ENCODE measurements around the gene LRRC25. TPM values are rescaled to one million over a fixed set of nuclear protein-coding genes. Genes with fewer than 3 reads are reported as not detected.

Gene LRRC25
- total and polyA plus RNA-seq, 10 of the 15 experiments (the other 5 are each of a cell fraction or from before 2014, with no cell fraction given): 0.38 to 2.9 (median 1.2) TPM

- TF ChIP-seq USF1 (IDR thresholded peaks at IDR 0.05; ENCODE audit: borderline replicate concordance, extremely low read length, insufficient read depth, low read depth, low read length) (no peak), TAF1 (IDR thresholded peaks at IDR 0.05; ENCODE audit: borderline replicate concordance, low read depth, low read length) (no peak), ZNF274 (IDR thresholded peaks at IDR 0.05; ENCODE audit: insufficient read depth, insufficient read length) (no peak), IRF3 (IDR thresholded peaks at IDR 0.05) (no peak), TBL1XR1 (IDR thresholded peaks at IDR 0.05; ENCODE audit: low read depth, low read length) (no peak)
These were observed 7.1 kb downstream of the LRRC25 start (continued) for GRCh38 chr19:18390065-18390907.

GRCh38 chr19:18389726-18390064 is 7.7 kb downstream of the LRRC25 start:
- Histone ChIP-seq H3K4me1 (ENCODE audit: control insufficient read depth, insufficient read depth, low read length) (peaks cover 23% of the 10 kb centered on the region), H3K36me3 (ENCODE audit: control insufficient read depth in 2 of 2, insufficient read depth in 2 of 2, low read length in 1 of 2) (no peaks in the 10 kb centered on the region), H3K9ac (ENCODE audit: control insufficient read depth, insufficient read depth, low read length) (no peak overlapping the region), H3K9me3 (replicated peaks; ENCODE audit: control insufficient read depth, insufficient read depth, low read length) (no peaks in the 10 kb centered on the region; the same call in 2 of the 3 replicates), H4K20me1 (ENCODE audit: control insufficient read depth, insufficient read depth) (no peaks in the 10 kb centered on the region), H3K27me3 (replicated peaks in 1 of 2; ENCODE audit: control insufficient read depth in 2 of 2, insufficient read depth in 2 of 2, low read length in 1 of 2) (peaks cover 0 to 3% of the 10 kb centered on the region in 2 experiments; a peak in 3 of 4 replicates), H3K4me2 (ENCODE audit: control insufficient read depth, insufficient read depth) (no peak overlapping the region), H3K79me2 (ENCODE audit: control insufficient read depth, insufficient read depth, low read length) (no peaks in the 10 kb centered on the region), H3K4me3 (no peak overlapping the region), H2AFZ (ENCODE audit: control insufficient read depth, low read depth, low read length) (no peak overlapping the region), H3K27ac (ENCODE audit: control insufficient read depth, insufficient read depth) (no peak overlapping the region)
- no TSS peak for BruUV-seq (replicated peaks)
- ChIA-PET CTCF (interaction anchor here (0.8 to 9.4 kb wide), 12 partner anchors 9 to 110 kb away, joined by 3 to 144 read pairs (median 14); partner anchors contain the start of genes LRRC25 and SSBP4), RAD21 (ENCODE audit: unreplicated experiment) (interaction anchor here (0.8 to 5.5 kb wide), 4 partner anchors 12 to 22 kb away, joined by 3 to 63 read pairs (median 8); no protein-coding TSS in a partner anchor), POLR2A (interaction anchor here (1.9 kb wide), 1 partner anchor 20 kb away, joined by 4 read pairs; no protein-coding TSS in a partner anchor), SMC1A (ENCODE audit: uncharacterized antibody, unreplicated experiment) (interaction anchor here (1.0 to 4.7 kb wide), 7 partner anchors 8 to 110 kb away, joined by 3 to 60 read pairs (median 4); partner anchors contain the start of gene LRRC25)
- no peak for TF ChIP-seq POLR2AphosphoS2 (IDR thresholded peaks at IDR 0.05; ENCODE audit: low read depth, low read length)
- no peak for TF ChIP-seq NR2C2 (IDR thresholded peaks at IDR 0.05; ENCODE audit: borderline replicate concordance, control insufficient read depth, insufficient read length, low read depth)
- no peak for TF ChIP-seq NR2C1 (IDR thresholded peaks at IDR 0.05)
- TF ChIP-seq DPF2 (IDR thresholded peaks at IDR 0.05): no peak
- TF ChIP-seq SIX5 (IDR thresholded peaks at IDR 0.05; ENCODE audit: low read depth, low read length, severe bottlenecking): no peak
- no peak for TF ChIP-seq PRDM15 (CRISPR knock-in tag; IDR thresholded peaks at IDR 0.05)
- no peak for TF ChIP-seq YBX1 (IDR thresholded peaks at IDR 0.05)
- in situ Hi-C loops (cut with MboI): no loop called here
- DNase-seq (ENCODE audit: low read depth, low spot score) (no peak), FAIRE-seq (no peak), ATAC-seq (no peak)
- intact Hi-C loops (cut with micrococcal nuclease; ENCODE audit: unreplicated experiment): no loop called here
